Measurements from ENCODE around the gene LRRC42.
A peak's percentile ranks its signal among the peaks of the same experiment; 100 is the strongest.

LRRC42 gene, protein sequence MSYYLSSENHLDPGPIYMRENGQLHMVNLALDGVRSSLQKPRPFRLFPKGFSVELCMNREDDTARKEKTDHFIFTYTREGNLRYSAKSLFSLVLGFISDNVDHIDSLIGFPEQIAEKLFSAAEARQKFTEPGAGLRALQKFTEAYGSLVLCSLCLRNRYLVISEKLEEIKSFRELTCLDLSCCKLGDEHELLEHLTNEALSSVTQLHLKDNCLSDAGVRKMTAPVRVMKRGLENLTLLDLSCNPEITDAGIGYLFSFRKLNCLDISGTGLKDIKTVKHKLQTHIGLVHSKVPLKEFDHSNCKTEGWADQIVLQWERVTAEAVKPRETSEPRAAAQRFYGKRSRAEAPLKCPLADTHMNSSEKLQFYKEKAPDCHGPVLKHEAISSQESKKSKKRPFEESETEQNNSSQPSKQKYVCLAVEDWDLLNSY

DNA sequence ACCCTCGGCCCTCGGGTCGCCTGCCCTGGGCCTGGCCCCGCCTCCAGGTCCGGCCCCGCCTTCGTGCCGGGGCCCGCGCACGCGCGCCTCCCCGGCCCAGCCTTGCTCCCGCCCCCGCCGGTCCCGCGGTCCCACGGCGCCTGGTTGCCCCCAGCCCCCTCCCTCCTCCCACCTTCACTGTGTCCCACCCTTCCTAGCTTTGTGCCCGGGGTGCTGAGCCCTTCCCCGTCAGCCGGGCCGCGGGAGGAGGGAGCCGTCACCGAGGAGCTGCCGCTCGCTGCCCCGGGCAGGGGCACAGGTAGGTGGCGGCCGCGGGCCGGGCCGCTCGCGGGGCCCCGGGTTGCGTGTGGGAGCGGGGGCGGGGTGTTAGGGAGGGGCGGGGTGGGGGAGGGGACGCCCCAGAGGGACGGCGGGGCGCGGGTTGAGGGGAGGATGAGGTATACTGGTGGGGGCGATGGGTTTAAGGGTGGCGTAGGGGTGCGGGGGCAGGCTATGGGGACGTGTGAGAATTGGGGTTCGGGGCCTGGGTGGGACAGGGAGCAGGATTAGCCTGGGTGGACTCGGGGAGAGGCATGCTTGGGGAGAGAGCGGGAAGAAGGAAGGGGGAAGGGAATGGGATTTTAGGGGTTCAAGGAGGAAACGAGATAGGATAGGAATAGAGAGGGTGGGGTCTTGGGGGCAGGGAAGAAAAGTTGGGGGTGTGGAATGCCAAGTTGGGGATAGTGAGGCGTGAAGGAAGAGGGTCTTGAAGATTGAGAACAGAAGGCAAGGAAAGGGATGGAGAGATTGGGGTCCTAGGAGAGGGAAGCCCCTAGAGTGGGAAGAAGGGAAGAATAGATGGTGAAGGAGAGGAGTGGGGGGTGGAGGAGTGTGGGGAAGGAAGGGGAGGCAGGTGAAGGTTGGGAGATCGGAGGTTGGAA is at the start of gene LRRC42:
TSS of gene LRRC42 (plus strand) at position 99 of the 920 bp plus-strand sequence. CDS start 5,650 bp downstream, outside the sequence.
- H3K9me3 ChIP-seq (ENCODE audit: control insufficient read depth, low read depth, low read length) = no peaks in the 10 kb centered on the region
- peaks cover 17% of the 10 kb centered on the region for H3K4me1 ChIP-seq (ENCODE audit: control insufficient read depth, low read depth, low read length)
- no peaks in the 10 kb centered on the region for H3K36me3 ChIP-seq (ENCODE audit: control insufficient read depth, low read depth, low read length)
- peak within 1 kb of the TSS; percentile 84 for H3K4me3 ChIP-seq (ENCODE audit: low read length)
- H3K27ac ChIP-seq (ENCODE audit: low read length) = no peak within 1 kb of the TSS
- H3K27me3 ChIP-seq (ENCODE audit: control insufficient read depth, insufficient read depth, low read length) = no peaks in the 10 kb centered on the region
- H3K9ac ChIP-seq (ENCODE audit: low read length) = peak within 1 kb of the TSS; percentile 45

DNA sequence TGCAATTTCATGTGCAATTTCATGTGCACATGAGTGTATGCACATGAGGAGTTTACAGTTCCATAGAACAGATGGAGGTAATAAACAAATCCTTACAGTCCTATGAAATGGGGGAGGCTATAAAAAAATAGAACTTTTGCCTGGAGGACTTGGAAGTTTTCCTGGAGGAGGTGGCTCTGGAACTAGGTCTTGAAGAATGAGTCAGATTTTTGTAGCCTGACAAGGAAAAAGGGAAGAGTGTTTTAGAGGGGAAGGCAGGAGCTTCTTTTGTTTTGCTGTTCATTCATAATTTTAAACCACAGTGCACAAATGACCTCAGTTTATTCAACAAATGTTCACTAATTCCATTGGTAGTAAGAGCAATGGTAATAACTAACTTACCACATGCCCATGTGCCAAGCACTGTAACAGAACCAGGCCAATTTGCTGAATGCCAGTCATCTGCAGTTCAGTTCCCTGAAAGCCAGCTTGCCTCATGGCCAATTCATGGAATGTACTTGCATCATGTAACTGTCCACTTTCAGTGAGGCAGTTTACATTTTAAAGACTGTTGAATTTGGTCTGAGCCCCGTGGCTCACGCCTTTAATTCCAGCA is 49.4 kb upstream of the LRRC42 start:
- no peak overlapping the region for H3K27ac ChIP-seq (ENCODE audit: low read length)
- no peaks in the 10 kb centered on the region for H3K27me3 ChIP-seq (ENCODE audit: control insufficient read depth, insufficient read depth, low read length)
- no peak overlapping the region for H3K9ac ChIP-seq (ENCODE audit: low read length)
- no peak overlapping the region for H3K4me3 ChIP-seq (ENCODE audit: low read length)
- H3K4me1 ChIP-seq (ENCODE audit: control insufficient read depth, low read depth, low read length) = no peaks in the 10 kb centered on the region
- no peaks in the 10 kb centered on the region for H3K36me3 ChIP-seq (ENCODE audit: control insufficient read depth, low read depth, low read length)
- H3K9me3 ChIP-seq (ENCODE audit: control insufficient read depth, low read depth, low read length) = no peaks in the 10 kb centered on the region

DNA sequence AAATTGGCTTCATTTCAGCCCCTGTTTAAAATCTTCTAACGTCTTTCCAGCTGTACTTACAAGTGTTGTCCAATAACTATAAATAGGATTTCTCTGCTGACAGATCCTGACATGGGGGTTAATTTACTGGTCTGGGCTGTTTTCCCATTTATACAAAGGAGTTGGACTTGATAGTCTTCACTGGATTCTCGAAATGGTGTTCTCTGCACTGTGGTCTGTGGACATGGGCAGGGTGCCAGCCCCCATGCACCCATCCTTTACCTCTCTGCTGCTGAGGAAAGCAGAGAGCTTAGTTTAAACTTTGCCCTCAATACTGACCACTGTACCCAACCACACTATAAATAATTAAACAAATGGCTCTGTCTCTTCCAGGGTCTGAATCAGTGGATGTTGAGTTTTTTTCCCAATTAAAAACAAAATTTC is 46.9 kb upstream of the LRRC42 start:
- Histone ChIP-seq H3K9ac (ENCODE audit: low read length) (no peak overlapping the region), H3K4me1 (ENCODE audit: control insufficient read depth, low read depth, low read length) (no peaks in the 10 kb centered on the region), H3K27me3 (ENCODE audit: control insufficient read depth, insufficient read depth, low read length) (no peaks in the 10 kb centered on the region), H3K4me3 (ENCODE audit: low read length) (no peak overlapping the region), H3K27ac (ENCODE audit: low read length) (no peak overlapping the region), H3K9me3 (ENCODE audit: control insufficient read depth, low read depth, low read length) (no peaks in the 10 kb centered on the region), H3K36me3 (ENCODE audit: control insufficient read depth, low read depth, low read length) (no peaks in the 10 kb centered on the region)

DNA sequence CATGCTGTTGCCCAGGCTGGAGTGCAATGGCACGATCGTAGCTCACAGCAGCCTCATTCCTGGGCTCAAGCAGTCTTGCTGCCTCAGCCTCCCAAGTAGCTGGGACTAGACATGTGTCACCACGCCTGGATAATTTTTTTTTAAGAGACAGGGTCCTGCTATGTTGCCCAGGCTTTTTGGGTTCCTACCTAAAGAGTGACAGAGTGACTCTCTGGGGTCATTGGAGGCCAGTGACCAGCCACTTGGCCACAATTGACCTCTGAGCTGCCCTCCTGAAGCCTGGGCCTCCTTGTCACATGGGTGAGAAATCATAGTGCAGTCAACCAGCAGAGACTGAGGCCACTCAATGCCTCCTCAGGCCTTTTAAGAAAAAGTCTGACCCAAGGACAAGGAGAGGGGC is 46.4 kb upstream of the LRRC42 start:
- Histone ChIP-seq H3K27me3 (ENCODE audit: control insufficient read depth, insufficient read depth, low read length) (no peaks in the 10 kb centered on the region), H3K4me3 (ENCODE audit: low read length) (no peak overlapping the region), H3K9ac (ENCODE audit: low read length) (no peak overlapping the region), H3K27ac (ENCODE audit: low read length) (no peak overlapping the region), H3K4me1 (ENCODE audit: control insufficient read depth, low read depth, low read length) (no peaks in the 10 kb centered on the region), H3K9me3 (ENCODE audit: control insufficient read depth, low read depth, low read length) (no peaks in the 10 kb centered on the region), H3K36me3 (ENCODE audit: control insufficient read depth, low read depth, low read length) (no peaks in the 10 kb centered on the region)

DNA sequence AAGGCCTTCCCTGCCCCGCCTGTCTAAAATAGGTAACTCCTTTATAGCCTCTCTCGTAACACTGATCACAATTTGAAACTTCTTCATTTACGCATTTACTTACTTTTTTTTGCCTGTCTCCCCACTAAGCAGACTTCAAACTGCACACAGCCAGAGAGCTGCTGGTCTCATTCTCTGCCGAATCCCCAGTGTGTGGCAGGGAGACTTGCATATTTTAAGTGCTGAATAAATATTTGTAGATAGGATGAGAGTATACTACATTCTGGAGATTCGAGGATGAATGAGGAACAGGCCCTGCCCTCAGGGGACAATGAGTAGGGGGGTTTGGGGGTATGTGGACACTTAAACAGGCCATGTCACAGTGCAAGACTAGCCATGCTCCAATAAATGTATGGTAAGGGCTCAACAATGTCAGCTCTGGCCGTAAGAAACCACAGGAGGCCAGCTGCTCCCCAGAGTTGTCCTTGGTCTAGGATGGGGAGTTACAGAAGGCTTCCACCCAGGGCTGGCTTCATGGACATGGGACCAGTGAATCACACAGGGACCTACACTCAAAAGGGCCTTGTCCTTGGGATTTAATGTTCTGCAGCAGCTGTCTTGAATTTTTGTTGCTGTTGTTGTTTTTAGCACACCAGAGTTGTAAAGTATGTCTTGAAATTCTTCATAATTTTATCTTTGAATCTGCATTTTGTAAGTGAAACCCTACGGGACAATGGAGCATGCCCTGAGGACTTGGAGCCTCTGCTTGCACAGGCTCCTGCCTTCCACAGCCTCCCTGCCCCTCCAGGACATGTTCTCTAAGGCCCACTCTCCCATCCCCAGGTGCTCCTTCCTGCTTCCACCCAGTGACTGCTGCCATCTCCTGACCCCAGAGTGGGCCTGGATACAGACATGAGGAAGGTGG is 43.7 kb upstream of the LRRC42 start:
- Histone ChIP-seq H3K36me3 (ENCODE audit: control insufficient read depth, low read depth, low read length) (no peaks in the 10 kb centered on the region), H3K9ac (ENCODE audit: low read length) (no peak overlapping the region), H3K27ac (ENCODE audit: low read length) (no peak overlapping the region), H3K27me3 (ENCODE audit: control insufficient read depth, insufficient read depth, low read length) (no peaks in the 10 kb centered on the region), H3K9me3 (ENCODE audit: control insufficient read depth, low read depth, low read length) (no peaks in the 10 kb centered on the region), H3K4me1 (ENCODE audit: control insufficient read depth, low read depth, low read length) (no peaks in the 10 kb centered on the region), H3K4me3 (ENCODE audit: low read length) (no peak overlapping the region)

DNA sequence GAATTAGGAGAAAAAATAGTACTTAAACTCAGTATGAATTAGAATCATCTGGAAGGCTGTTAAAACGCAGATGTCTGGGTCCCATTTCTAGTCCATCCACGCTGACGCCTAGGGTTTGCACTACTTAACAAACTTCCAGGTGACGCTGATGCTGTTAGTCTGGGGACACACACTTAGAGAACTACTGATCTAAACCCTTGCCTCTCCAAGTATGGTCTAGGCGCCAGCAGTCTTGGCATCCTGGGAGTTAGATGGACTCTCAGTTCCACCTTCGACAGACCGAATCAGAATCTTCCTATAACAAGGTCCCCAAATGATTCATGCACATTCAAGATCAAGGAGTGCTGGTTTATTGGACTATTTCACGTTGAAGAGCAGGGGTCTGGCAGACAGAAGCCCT is 40.6 kb upstream of the LRRC42 start:
- H3K27me3 ChIP-seq (ENCODE audit: control insufficient read depth, insufficient read depth, low read length) = no peaks in the 10 kb centered on the region
- no peaks in the 10 kb centered on the region for H3K36me3 ChIP-seq (ENCODE audit: control insufficient read depth, low read depth, low read length)
- no peak overlapping the region for H3K27ac ChIP-seq (ENCODE audit: low read length)
- no peaks in the 10 kb centered on the region for H3K9me3 ChIP-seq (ENCODE audit: control insufficient read depth, low read depth, low read length)
- no peaks in the 10 kb centered on the region for H3K4me1 ChIP-seq (ENCODE audit: control insufficient read depth, low read depth, low read length)
- no peak overlapping the region for H3K4me3 ChIP-seq (ENCODE audit: low read length)
- no peak overlapping the region for H3K9ac ChIP-seq (ENCODE audit: low read length)

DNA sequence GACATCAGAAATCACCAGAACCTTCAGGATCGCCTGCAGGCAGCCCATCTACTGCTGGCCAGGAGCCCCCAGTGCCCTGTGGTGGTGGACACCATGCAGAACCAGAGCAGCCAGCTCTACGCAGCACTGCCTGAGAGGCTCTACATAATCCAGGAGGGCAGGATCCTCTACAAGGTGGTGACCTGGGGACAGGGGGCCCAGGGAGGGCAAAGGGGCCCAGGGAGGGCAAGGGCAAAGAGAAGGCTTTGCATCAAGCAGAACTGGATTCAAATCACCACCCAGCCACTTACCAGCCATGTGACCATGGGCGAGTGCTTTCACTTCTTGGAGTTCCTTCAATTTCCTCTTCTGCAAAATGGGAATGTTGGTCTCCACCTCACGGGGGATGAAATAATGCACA is 40.0 kb upstream of the LRRC42 start:
- no peaks in the 10 kb centered on the region for H3K9me3 ChIP-seq (ENCODE audit: control insufficient read depth, low read depth, low read length)
- no peak overlapping the region for H3K4me3 ChIP-seq (ENCODE audit: low read length)
- H3K9ac ChIP-seq (ENCODE audit: low read length) = no peak overlapping the region
- no peaks in the 10 kb centered on the region for H3K36me3 ChIP-seq (ENCODE audit: control insufficient read depth, low read depth, low read length)
- H3K27me3 ChIP-seq (ENCODE audit: control insufficient read depth, insufficient read depth, low read length) = no peaks in the 10 kb centered on the region
- H3K4me1 ChIP-seq (ENCODE audit: control insufficient read depth, low read depth, low read length) = no peaks in the 10 kb centered on the region
- no peak overlapping the region for H3K27ac ChIP-seq (ENCODE audit: low read length)

DNA sequence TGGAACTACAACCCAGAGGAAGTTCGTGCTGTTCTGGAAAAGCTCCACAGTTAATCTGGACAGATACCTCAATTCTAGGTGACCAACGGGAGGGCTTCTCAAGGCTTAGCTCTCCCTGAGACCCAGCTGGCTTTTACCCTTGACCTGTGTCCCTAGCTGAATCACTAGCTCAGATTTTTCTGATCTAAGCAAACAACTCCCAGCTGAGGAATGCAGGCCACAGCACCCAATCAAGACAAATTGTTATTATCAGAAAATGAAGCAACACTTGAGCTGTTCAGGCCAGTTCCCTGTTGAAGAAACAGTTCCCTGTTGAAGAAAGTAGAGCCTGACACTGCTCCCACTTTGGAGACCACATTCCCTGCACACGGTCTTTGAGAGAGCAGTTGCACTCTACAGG is 36.2 kb upstream of the LRRC42 start:
- Histone ChIP-seq H3K27me3 (ENCODE audit: control insufficient read depth, insufficient read depth, low read length) (no peaks in the 10 kb centered on the region), H3K4me3 (ENCODE audit: low read length) (no peak overlapping the region), H3K36me3 (ENCODE audit: control insufficient read depth, low read depth, low read length) (no peaks in the 10 kb centered on the region), H3K9me3 (ENCODE audit: control insufficient read depth, low read depth, low read length) (no peaks in the 10 kb centered on the region), H3K4me1 (ENCODE audit: control insufficient read depth, low read depth, low read length) (peaks cover 21% of the 10 kb centered on the region), H3K27ac (ENCODE audit: low read length) (no peak overlapping the region), H3K9ac (ENCODE audit: low read length) (no peak overlapping the region)

DNA sequence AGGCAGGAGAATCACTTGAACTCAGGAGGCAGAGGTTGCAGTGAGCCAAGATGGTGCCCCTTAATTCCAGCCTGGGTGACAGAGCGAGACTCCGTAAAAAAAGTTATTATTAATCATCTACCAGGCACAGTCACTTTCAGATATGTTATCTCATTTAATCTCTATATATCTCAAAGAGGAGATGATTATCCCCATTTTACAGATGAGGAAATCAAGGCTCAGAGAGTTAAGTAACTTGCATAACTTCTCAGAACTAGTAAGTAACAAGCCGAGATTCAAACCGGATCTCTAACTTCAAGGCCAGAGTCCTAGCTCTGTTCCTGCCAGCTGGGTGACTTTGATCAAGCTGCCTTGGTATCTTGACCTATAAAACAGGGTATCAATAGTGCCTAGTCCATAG is 34.7 kb upstream of the LRRC42 start:
- Histone ChIP-seq H3K4me3 (ENCODE audit: low read length) (no peak overlapping the region), H3K27me3 (ENCODE audit: control insufficient read depth, insufficient read depth, low read length) (no peaks in the 10 kb centered on the region), H3K9me3 (ENCODE audit: control insufficient read depth, low read depth, low read length) (no peaks in the 10 kb centered on the region), H3K36me3 (ENCODE audit: control insufficient read depth, low read depth, low read length) (no peaks in the 10 kb centered on the region), H3K9ac (ENCODE audit: low read length) (no peak overlapping the region), H3K4me1 (ENCODE audit: control insufficient read depth, low read depth, low read length) (peaks cover 22% of the 10 kb centered on the region), H3K27ac (ENCODE audit: low read length) (no peak overlapping the region)

DNA sequence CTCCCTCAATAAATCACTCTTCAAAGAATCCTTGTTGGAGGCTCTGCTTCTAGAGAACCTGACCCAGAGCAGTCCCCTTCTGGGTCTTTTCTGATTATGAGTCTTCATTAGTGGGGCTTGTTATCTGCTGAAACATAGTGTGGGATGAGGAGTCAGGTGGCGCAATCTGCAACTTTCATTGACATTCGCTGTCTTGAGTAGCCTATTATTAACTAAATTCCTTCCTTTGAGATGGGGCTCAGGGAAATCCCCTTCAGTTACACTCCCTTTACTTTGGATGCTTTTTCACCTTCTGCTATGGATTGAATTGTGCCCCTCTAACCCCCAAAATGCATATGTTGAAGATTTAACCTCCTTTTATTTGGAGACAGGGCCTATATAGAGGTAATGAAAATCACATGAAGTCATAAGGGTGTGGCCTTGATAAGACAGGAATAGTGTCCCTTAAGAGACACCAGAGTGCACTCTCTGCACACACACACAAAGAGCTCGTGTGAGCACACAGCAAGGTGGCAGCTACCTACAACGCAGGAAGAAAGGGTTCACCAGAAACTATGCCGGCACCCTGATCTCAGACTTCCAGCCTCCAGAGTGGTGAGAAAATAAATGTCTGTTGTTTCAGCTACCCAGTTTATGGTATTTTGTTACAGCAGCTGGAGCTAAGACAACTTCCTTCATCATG is 32.7 kb upstream of the LRRC42 start:
- Histone ChIP-seq H3K9ac (ENCODE audit: low read length) (peak overlapping the region; percentile 24), H3K9me3 (ENCODE audit: control insufficient read depth, low read depth, low read length) (no peaks in the 10 kb centered on the region), H3K27ac (ENCODE audit: low read length) (peak overlapping the region; percentile 37), H3K36me3 (ENCODE audit: control insufficient read depth, low read depth, low read length) (no peaks in the 10 kb centered on the region), H3K4me1 (ENCODE audit: control insufficient read depth, low read depth, low read length) (peaks cover 22% of the 10 kb centered on the region), H3K4me3 (ENCODE audit: low read length) (peak overlapping the region; percentile 49), H3K27me3 (ENCODE audit: control insufficient read depth, insufficient read depth, low read length) (no peaks in the 10 kb centered on the region)
